HG03280 (cell line): Measurements from ENCODE around the gene RAPH1.
"Not testable (repeated sequence)": the region's sequence is repeated elsewhere in the genome, so short reads cannot be mapped to it uniquely, and the experiment has no call there.

Experiments
- ATAC-seq: cut with Tn5 transposase; IDR thresholded peaks from one replicate; pipeline ENCODE4 v1.9.1; 2021; ENCODE audit warnings: mild to moderate bottlenecking, moderate library complexity; ENCODE audit not compliant: unreplicated experiment

Gene RAPH1

DNA sequence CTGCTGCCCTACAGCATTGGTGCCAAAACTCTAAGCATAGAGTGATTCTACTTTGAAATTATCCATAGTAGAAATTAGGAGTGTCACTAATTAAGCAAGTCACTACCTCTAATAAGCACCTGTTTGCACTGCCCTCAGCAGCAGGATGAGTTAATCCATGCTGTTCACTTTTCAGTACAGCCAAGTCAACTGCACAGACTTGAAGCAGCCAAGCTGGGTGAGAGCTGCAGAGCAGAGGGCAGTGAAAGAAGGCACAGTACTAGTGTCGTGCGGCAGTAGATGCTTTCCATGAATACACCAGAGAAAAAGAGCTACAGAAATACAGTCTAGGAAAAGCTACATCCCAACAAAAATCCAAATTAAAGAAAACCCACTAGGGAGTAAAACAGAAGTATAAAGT is 98.6 kb downstream of the RAPH1 start:
- no peak for ATAC-seq

- no peak for ATAC-seq
These were observed 102.3 kb downstream of the RAPH1 start for GRCh38 chr2:203432811-203433210.

- no peak for ATAC-seq
These were observed 103.5 kb downstream of the RAPH1 start for GRCh38 chr2:203431391-203432185.

DNA sequence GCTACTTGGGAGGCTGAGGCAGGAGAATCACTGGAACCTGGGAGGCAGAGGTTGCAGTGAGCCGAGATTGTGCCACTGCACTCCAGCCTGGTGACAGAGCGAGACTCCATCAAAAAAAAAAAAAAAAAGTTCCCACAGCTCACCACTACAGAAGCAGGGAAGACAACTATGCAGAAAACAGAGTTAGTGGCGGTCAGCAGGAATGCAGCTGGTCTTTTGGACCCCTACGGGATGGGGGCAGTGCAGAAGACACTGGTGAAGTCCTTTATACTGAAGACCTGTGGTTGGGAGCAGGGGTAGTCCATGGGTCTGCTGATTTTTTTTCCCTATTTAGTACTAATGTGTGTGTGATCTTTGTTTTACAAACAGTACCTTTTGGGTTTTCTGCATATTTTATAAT is 105.5 kb downstream of the RAPH1 start:
- ATAC-seq: not testable (repeated sequence)

GRCh38 chr2:203427061-203427460 is 108.0 kb downstream of the RAPH1 start:
- ATAC-seq: no peak

DNA sequence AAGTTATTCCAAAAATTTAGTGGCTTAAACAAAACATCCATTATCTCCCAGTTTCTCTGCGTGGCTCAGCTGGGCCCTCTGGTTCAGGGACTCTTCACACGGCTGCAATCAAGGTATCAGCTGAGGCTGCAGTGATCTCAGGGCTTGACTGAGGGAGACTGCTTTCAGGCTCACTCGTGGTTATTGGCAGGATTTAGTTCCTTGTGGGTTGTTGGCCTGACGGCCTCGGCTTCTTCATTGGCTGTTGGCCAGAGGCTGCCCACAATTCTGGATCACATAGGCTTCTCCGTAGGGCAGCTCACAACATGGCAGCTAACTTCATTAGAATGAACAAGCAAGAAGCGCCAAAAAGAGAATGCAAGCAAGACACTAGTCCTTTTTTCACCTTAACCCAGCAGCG is 116.8 kb downstream of the RAPH1 start:
- no peak for ATAC-seq

DNA sequence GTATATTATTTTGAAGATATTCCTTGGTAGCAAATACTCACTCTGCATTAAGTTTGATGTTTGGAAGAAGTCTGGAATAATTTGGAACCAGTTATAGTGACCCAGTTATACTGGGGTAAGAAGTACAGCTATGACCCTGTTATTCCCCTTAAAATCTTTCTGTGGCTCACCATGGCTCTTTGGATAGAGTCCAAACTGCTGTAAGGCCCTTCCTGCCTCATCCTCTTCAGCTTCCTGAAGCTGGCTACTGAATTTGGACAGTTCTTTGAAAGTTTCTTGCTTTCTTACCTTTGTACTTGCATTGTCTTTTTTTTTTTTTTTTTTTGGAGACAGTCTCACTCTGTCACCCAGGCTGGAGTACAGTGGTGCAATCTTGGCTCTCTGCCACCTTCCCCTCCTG is 121.3 kb downstream of the RAPH1 start:
- ATAC-seq: no peak

- no peak for ATAC-seq
These were observed 122.4 kb downstream of the RAPH1 start for GRCh38 chr2:203412546-203413331.

GRCh38 chr2:203407496-203407895 is 127.6 kb downstream of the RAPH1 start:
- ATAC-seq: no peak

DNA sequence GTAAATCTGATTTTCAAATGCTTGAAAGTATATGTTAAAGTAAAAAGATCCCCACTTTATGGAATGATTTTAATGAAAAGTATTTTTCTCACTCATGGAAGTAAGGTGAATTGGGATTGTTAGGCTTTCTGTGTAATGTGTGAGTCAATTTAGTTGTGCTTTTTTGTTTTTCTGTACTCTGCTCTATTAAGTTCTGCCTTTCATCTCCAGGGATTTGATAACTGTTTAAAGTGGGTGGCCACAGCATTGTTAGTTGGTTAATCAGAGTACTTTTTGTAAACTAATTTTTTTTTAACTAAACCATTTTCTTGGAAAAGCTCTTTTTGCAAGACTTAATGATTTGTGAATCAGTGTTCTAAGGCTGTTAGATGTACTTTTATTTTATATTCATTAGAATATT is 130.1 kb downstream of the RAPH1 start:
- no peak for ATAC-seq

DNA sequence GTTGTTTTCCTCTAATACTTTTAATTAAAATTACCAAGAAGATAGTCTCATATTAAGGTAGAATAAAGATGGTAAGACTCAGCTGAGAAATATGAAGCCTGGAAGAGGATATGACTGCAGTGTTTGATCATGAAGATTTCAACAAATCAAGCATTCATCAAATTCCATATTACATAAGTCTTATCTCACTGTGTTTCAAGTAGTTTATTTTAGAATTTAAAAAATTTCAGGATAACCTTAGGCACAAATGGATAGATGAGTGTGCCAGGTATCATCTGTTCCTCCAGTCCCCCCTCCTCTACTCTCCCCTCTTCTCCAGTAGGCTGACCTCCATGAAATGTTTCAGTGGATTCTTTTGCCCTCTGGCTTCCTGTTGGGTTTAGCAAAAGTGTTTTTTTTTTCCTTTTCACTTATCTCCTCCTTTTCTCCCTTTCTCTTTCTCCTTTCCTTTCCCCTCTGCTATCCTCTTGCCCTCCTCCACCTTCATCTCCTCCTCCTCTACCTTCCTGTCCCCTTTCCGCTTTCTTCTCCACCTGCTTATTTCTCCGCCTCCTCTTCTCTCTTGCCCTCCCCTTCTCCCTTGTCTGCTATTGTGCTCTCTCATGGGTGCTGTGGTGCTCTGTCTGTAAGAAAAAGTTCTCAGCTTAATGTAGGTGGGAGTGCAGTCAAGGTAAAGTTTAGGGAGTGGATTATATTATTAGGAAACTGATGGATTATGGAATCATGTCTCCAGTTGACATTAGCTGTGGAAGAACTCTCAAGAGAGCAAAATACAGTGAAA is 134.1 kb downstream of the RAPH1 start:
- ATAC-seq: no peak

DNA sequence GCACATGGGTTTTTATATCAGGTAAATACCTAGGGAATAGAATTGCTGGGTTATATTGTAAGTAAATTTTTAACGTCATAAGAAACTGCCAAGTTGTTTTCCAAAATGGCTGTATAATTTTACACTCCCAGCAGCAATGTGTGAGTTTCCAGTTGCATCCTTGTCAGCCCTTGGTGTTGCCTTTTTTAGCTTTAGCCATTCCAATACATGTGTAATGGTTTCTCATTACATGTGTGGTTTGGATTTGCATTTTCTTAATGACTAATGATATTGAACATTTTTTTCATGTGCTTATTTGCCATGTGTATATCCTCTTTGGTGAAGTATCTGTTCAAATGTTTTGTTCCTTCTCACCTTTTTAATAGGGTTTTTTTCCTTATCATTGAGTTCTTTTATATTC is 136.1 kb downstream of the RAPH1 start:
- no peak for ATAC-seq

DNA sequence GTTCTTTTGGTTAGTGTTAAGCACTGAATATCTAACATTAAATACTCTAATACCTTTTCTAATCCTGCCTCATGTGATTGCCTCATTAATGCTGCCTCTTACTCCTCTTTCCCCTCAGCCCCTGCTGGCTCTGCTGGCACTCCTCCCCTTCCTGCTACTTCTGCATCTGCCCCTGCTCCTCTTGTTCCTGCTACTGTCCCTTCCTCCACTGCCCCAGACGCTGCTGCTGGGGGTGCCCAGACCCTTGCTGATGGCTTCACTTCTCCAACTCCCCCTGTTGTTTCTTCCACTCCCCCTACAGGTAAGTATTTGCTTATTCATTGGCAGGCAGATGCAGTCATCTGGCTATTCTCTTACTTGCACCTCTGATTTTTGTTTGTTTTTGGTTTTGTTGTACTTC is 138.4 kb downstream of the RAPH1 start:
- no peak for ATAC-seq

GRCh38 chr2:203395858-203396257 is 139.2 kb downstream of the RAPH1 start:
- ATAC-seq: no peak

- no peak for ATAC-seq
These were observed 140.4 kb downstream of the RAPH1 start for GRCh38 chr2:203394519-203395227.

GRCh38 chr2:203388153-203388552 is 146.9 kb downstream of the RAPH1 start:
- ATAC-seq: not testable (repeated sequence)

GRCh38 chr2:203383038-203383437 is 152.1 kb downstream of the RAPH1 start:
- no peak for ATAC-seq

DNA sequence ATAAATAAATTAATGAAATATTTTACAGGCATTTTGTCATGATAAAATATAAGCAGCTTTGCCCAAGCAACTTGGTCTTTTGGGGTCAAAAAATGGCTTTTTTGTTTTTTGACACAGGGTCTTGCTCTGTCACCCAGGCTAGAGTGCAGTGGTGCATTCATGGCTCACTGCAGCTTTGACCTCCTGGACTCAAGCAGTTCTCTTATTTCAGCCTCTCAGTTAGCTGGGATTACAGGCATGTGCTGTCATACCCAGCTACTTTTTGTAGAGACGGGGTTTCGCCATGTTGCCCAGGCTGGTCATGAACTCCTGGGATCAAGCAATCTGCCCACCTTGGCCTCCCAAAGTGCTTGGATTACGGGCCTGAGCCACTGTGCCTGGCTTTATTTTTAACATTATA is 155.9 kb downstream of the RAPH1 start:
- no peak for ATAC-seq

- no peak for ATAC-seq
These were observed 158.9 kb downstream of the RAPH1 start for GRCh38 chr2:203376173-203376572.

DNA sequence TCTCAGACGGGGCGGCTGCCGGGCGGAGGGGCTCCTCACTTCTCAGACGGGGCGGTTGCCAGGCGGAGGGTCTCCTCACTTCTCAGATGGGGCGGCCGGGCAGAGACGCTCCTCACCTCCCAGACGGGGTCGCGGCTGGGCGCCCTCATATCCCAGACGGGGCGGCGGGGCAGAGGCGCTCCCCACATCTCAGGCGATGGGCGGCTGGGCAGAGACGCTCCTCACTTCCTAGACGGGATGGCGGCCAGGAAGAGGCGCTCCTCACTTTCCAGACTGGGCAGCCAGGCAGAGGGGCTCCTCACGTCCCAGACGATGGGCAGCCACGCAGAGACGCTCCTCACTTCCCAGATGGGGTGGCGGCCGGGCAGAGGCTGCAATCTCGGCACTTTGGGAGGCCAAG is 162.4 kb downstream of the RAPH1 start:
- not testable (repeated sequence) for ATAC-seq
